ENCODE results near the gene SF3B2.

SF3B2 gene

DNA sequence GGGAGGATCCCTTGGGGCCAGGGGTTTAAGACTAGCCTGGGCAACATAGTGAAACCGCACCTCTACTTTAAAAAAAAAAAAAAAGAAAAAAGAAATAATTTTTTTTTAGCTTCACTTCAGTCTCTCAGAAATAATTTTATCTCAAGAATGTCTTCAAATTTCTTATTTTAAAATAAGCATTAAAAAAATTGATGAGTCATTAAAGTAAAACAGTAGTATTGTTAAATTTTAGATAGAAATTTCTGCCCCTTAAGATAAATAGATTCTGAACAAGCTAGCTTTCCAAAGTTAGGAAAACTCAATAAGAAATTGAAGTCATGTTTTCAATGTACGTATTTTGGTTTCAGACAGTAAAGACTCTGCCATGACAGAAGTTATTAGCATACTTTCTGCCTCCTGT is 10.2 kb downstream of the SF3B2 start:
- Histone ChIP-seq H3K4me1 (ENCODE audit: control insufficient read depth, insufficient read depth, low read length) (no peaks in the 10 kb centered on the region), H3K27me3 (ENCODE audit: control insufficient read depth, insufficient read depth, low read length, poor library complexity, severe bottlenecking) (no peaks in the 10 kb centered on the region), H3K27ac (ENCODE audit: insufficient read depth, low read depth, low read length, poor library complexity, severe bottlenecking) (no peak overlapping the region), H3K4me3 (ENCODE audit: insufficient read depth, low read depth, low read length) (no peak overlapping the region), H3K9me3 (ENCODE audit: control insufficient read depth, low read length) (no peaks in the 10 kb centered on the region), H3K36me3 (ENCODE audit: control insufficient read depth, insufficient read depth, low read length) (peaks cover 87% of the 10 kb centered on the region)
- WGBS, 2 experiments = 96 to 100% methylated on average over 1 of the region's 2 CpGs

DNA sequence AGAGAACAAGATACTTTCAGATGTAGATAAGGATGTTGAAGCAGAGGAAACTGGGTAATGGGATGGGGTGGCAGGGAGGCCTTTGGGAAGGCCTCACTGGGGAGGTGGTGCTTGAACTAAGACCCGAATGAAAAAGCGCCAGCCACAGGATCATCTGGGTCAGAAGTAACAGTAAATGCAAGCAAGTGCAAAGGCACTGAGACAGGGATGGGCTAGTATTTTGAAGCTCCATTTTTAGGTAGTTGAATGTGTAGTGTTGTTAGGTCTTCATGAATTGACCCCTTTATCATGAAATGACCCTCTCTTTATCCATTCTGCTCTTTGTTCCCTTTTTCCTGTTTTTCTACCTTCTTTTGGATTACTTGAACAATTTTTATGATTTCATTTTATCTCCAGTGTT is 11.7 kb downstream of the SF3B2 start:
- H3K27me3 ChIP-seq (ENCODE audit: control insufficient read depth, insufficient read depth, low read length, poor library complexity, severe bottlenecking) = no peaks in the 10 kb centered on the region
- H3K36me3 ChIP-seq (ENCODE audit: control insufficient read depth, insufficient read depth, low read length) = peaks cover 83% of the 10 kb centered on the region
- H3K27ac ChIP-seq (ENCODE audit: insufficient read depth, low read depth, low read length, poor library complexity, severe bottlenecking) = no peak overlapping the region
- no peak overlapping the region for H3K4me3 ChIP-seq (ENCODE audit: insufficient read depth, low read depth, low read length)
- H3K9me3 ChIP-seq (ENCODE audit: control insufficient read depth, low read length) = no peaks in the 10 kb centered on the region
- 98 to 99% methylated on average over 2 of the region's 2 CpGs for WGBS, 2 experiments
- peaks cover 5% of the 10 kb centered on the region for H3K4me1 ChIP-seq (ENCODE audit: control insufficient read depth, insufficient read depth, low read length)

GRCh38 chr11:66064571-66064970 is 12.4 kb downstream of the SF3B2 start:
- Histone ChIP-seq H3K27ac (ENCODE audit: insufficient read depth, low read depth, low read length, poor library complexity, severe bottlenecking) (no peak overlapping the region), H3K27me3 (ENCODE audit: control insufficient read depth, insufficient read depth, low read length, poor library complexity, severe bottlenecking) (no peaks in the 10 kb centered on the region), H3K36me3 (ENCODE audit: control insufficient read depth, insufficient read depth, low read length) (peaks cover 77% of the 10 kb centered on the region), H3K9me3 (ENCODE audit: control insufficient read depth, low read length) (no peaks in the 10 kb centered on the region), H3K4me3 (ENCODE audit: insufficient read depth, low read depth, low read length) (no peak overlapping the region), H3K4me1 (ENCODE audit: control insufficient read depth, insufficient read depth, low read length) (peaks cover 8% of the 10 kb centered on the region)
- 89 to 100% methylated on average over 1 of the region's 1 CpG for WGBS, 2 experiments

GRCh38 chr11:66066751-66067150 is 14.6 kb downstream of the SF3B2 start:
- no peak overlapping the region for H3K4me3 ChIP-seq (ENCODE audit: insufficient read depth, low read depth, low read length)
- H3K27ac ChIP-seq (ENCODE audit: insufficient read depth, low read depth, low read length, poor library complexity, severe bottlenecking) = no peak overlapping the region
- H3K4me1 ChIP-seq (ENCODE audit: control insufficient read depth, insufficient read depth, low read length) = peaks cover 8% of the 10 kb centered on the region
- WGBS, 2 experiments = 93 to 94% methylated on average over 3 of the region's 3 CpGs
- H3K36me3 ChIP-seq (ENCODE audit: control insufficient read depth, insufficient read depth, low read length) = peaks cover 56% of the 10 kb centered on the region
- H3K27me3 ChIP-seq (ENCODE audit: control insufficient read depth, insufficient read depth, low read length, poor library complexity, severe bottlenecking) = no peaks in the 10 kb centered on the region
- no peaks in the 10 kb centered on the region for H3K9me3 ChIP-seq (ENCODE audit: control insufficient read depth, low read length)

DNA sequence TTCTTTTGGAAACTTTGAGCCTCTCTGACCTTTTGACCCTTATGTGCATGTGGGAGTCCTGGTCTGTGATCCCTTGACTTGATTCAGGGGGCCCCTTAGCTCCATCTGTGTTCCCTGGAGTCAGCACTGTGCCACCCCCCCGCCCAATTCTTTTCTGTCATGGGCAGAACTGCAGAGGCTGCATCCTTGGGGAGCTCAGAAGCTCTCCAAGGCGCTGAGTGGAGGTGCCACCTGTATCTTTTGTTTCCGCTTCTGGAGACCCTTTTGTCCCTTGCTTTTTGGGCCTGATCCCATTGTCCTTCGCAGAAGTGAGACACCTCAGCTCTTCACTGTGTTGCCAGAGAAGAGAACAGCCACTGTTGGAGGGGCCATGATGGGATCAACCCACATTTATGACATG is 15.5 kb downstream of the SF3B2 start:
- Histone ChIP-seq H3K27ac (ENCODE audit: insufficient read depth, low read depth, low read length, poor library complexity, severe bottlenecking) (no peak overlapping the region), H3K4me1 (ENCODE audit: control insufficient read depth, insufficient read depth, low read length) (peaks cover 8% of the 10 kb centered on the region), H3K36me3 (ENCODE audit: control insufficient read depth, insufficient read depth, low read length) (peaks cover 52% of the 10 kb centered on the region), H3K27me3 (ENCODE audit: control insufficient read depth, insufficient read depth, low read length, poor library complexity, severe bottlenecking) (no peaks in the 10 kb centered on the region), H3K4me3 (ENCODE audit: insufficient read depth, low read depth, low read length) (no peak overlapping the region), H3K9me3 (ENCODE audit: control insufficient read depth, low read length) (no peaks in the 10 kb centered on the region)
- 87% methylated on average over 4 of the region's 4 CpGs for WGBS, 2 experiments

DNA sequence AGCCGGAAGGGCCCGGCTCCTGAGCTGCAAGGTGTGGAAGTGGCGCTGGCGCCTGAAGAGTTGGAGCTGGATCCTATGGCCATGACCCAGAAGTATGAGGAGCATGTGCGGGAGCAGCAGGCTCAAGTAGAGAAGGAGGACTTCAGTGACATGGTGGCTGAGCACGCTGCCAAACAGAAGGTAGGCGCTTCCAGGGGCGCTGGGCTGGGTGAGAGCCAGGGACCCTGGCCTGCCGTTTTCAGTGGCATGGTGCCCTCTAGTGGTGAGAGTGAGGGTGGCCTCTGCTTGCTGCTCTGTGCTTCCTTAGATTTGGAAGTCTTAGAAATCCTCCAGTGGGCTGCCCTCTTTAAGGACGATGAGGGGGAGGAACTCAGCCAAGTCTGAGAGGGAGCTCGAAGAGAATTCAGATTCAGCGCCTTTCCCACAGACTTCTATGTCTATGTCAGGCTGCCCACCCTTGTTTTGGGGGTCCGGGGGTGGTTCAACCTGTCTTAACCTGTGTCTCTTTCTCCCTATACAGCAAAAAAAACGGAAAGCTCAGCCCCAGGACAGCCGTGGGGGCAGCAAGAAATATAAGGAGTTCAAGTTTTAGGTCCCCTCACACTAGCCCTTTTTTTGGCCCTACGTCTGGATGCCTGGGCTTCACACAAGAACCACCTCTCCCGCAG is 16.1 kb downstream of the SF3B2 start:
- Histone ChIP-seq H3K27ac (ENCODE audit: insufficient read depth, low read depth, low read length, poor library complexity, severe bottlenecking) (peak overlapping the region; percentile 29), H3K9me3 (ENCODE audit: control insufficient read depth, low read length) (no peaks in the 10 kb centered on the region), H3K4me3 (ENCODE audit: insufficient read depth, low read depth, low read length) (no peak overlapping the region), H3K36me3 (ENCODE audit: control insufficient read depth, insufficient read depth, low read length) (peaks cover 46% of the 10 kb centered on the region), H3K4me1 (ENCODE audit: control insufficient read depth, insufficient read depth, low read length) (peaks cover 8% of the 10 kb centered on the region), H3K27me3 (ENCODE audit: control insufficient read depth, insufficient read depth, low read length, poor library complexity, severe bottlenecking) (no peaks in the 10 kb centered on the region)
- WGBS, 2 experiments = 66 to 74% methylated on average over 16 to 17 of the region's 17 CpGs

- peaks cover 8% of the 10 kb centered on the region for H3K4me1 ChIP-seq (ENCODE audit: control insufficient read depth, insufficient read depth, low read length)
- H3K27ac ChIP-seq (ENCODE audit: insufficient read depth, low read depth, low read length, poor library complexity, severe bottlenecking) = peak overlapping the region; percentile 68
- H3K4me3 ChIP-seq (ENCODE audit: insufficient read depth, low read depth, low read length) = peak overlapping the region; percentile 78
- no peaks in the 10 kb centered on the region for H3K9me3 ChIP-seq (ENCODE audit: control insufficient read depth, low read length)
- WGBS, 2 experiments = 85% methylated on average over 14 of the region's 14 CpGs
- H3K36me3 ChIP-seq (ENCODE audit: control insufficient read depth, insufficient read depth, low read length) = peaks cover 38% of the 10 kb centered on the region
- H3K27me3 ChIP-seq (ENCODE audit: control insufficient read depth, insufficient read depth, low read length, poor library complexity, severe bottlenecking) = no peaks in the 10 kb centered on the region
Measured at GRCh38 chr11:66068923-66069714, 17.0 kb downstream of the SF3B2 start.

GRCh38 chr11:66069715-66070603 is 17.8 kb downstream of the SF3B2 start, which contains the start of gene PACS1:
PACS1 (plus strand) TSS chr11:66070272; CDS start chr11:66070487, 215 bp downstream.
- Histone ChIP-seq H3K4me1 (ENCODE audit: control insufficient read depth, insufficient read depth, low read length) (peaks cover 8% of the 10 kb centered on the region), H3K36me3 (ENCODE audit: control insufficient read depth, insufficient read depth, low read length) (peaks cover 31% of the 10 kb centered on the region), H3K27ac (ENCODE audit: insufficient read depth, low read depth, low read length, poor library complexity, severe bottlenecking) (peak within 1 kb of the TSS; percentile 68), H3K9me3 (ENCODE audit: control insufficient read depth, low read length) (no peaks in the 10 kb centered on the region), H3K27me3 (ENCODE audit: control insufficient read depth, insufficient read depth, low read length, poor library complexity, severe bottlenecking) (no peaks in the 10 kb centered on the region), H3K4me3 (ENCODE audit: insufficient read depth, low read depth, low read length) (peak within 1 kb of the TSS; percentile 78)
- 1 to 2% methylated on average over 120 of the region's 120 CpGs for WGBS, 2 experiments

DNA sequence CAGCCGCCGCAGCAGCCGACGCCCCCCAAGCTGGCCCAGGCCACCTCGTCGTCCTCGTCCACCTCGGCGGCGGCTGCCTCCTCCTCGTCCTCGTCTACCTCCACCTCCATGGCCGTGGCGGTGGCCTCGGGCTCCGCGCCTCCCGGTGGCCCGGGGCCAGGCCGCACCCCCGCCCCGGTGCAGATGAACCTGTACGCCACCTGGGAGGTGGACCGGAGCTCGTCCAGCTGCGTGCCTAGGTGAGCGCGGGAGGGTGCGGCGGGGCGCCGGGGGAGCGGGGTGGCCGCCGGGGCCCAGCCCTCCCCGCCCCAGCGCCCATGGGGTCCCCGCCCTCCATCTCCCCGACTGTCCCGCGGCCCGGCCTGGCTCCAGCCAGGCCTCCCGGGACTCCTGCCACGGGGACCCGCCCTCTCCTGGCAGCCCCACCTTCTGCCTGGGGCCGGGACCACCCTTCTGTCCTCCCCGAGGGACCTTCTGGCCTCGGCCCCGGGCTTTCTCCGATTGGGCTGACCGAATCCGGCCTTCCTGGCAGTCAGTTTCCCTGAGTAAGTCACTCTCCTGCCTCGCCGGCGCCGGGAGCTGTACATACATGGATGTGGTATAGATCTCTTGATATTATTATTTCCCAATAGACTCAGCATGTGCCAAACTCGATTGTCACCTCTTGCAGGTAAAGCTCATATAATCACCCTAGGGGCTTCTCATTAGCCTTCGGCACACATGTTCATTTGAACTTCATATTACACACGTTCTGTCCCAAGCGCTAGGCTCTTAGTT is 18.6 kb downstream of the SF3B2 start:
- H3K36me3 ChIP-seq (ENCODE audit: control insufficient read depth, insufficient read depth, low read length) = peaks cover 27% of the 10 kb centered on the region
- H3K4me1 ChIP-seq (ENCODE audit: control insufficient read depth, insufficient read depth, low read length) = peaks cover 8% of the 10 kb centered on the region
- H3K27me3 ChIP-seq (ENCODE audit: control insufficient read depth, insufficient read depth, low read length, poor library complexity, severe bottlenecking) = no peaks in the 10 kb centered on the region
- whole genome bisulfite sequencing, 2 experiments = 4 to 5% methylated on average over 56 to 60 of the region's 60 CpGs
- H3K9me3 ChIP-seq (ENCODE audit: control insufficient read depth, low read length) = no peaks in the 10 kb centered on the region
- peak overlapping the region; percentile 78 for H3K4me3 ChIP-seq (ENCODE audit: insufficient read depth, low read depth, low read length)
- no peak overlapping the region for H3K27ac ChIP-seq (ENCODE audit: insufficient read depth, low read depth, low read length, poor library complexity, severe bottlenecking)

Measured in ectodermal cell (in vitro differentiated cells).